Ammon's horn (tissue), 1 donor: ENCODE measurements around the gene PALLD.

Experiments used
- DNase-seq: peaks from one replicate; pipeline ENCODE4 v3.0.0-alpha.2; 2016; ENCODE audit warnings: low spot score

Gene PALLD

GRCh38 chr4:168527560-168527959 lies 30.7 kb downstream of the PALLD start:
- DNase-seq: no peak

- no peak for DNase-seq
Observed at GRCh38 chr4:168528131-168528949, 31.5 kb downstream of the PALLD start.

- no peak for DNase-seq
Observed at GRCh38 chr4:168529257-168529656, 32.4 kb downstream of the PALLD start.

DNA sequence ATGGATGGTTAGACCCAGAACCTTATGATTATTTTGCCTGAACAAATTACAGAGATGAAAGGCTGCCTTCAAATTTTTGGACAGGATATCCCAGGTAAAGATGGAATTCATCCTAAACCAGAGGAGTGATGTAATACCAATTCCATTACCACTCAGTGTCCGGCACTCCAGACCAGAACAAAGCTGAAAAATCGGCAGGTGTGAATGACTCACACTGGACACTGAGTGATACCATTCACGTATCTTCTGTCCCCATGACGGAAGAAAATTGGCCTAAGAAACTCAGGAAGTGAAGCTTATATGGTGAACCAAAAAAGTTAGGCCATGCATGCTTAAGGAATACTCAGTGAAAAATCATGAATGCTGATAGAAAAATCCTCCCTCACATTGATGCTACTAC lies 34.5 kb downstream of the PALLD start:
- DNase-seq: no peak

DNA sequence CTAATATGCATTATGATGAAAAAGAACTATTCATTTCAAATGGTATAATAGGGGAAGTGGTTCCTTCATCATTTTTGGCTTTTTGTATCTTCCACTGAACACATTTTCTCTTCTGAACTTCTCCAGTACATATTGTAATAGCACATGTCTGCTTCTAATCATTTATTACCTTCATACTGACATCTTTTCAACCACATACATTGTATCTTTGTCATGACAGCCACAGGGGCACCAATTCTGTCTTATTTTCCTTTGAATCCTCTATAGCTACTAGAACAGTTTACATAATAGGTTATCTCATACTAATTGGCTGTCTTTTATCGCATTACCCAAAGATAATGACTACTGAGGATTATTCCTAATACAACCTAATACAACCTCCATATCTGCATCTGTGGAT lies 37.7 kb downstream of the PALLD start:
- DNase-seq: no peak

- DNase-seq: no peak
Observed at GRCh38 chr4:168535689-168536088, 38.8 kb downstream of the PALLD start.

- DNase-seq: no peak
Observed at GRCh38 chr4:168536448-168536847, 39.6 kb downstream of the PALLD start.

DNA sequence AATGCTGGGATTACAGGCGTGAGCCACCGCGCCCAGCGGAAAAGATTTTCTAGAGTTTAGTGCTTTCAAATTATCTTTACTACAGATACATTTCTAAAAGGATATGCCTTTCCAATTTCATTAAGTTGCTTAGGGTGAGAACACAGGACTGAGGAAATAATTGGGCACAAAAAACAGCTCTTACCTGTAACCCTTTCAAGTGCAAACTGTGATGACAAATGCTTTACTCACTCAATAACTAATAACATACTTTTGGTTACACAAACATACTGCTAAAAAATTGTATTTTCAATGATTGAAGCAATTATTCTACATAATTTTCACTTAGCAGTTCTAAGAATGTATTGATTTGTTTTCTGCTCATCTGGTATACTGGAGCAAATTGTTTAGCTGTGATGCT lies 40.2 kb downstream of the PALLD start:
- no peak for DNase-seq

DNA sequence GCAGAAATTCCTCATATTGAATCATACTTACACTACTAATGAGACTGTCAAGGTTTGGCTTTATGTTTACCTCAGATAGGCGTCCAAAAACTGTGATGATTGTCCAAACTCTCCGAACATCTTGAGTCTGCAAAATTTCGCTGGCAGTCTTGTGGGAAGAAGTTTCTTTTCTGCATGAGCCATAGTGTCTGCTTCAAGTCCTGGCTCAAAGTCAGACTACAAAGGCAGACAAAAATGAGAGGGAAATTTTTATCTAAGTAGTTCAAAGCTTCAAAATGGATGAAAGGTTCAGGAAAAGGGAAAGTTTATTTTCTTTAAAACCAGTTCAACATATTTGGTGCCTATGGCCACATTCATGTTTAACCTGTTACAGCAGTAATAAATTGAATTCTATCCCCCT lies 40.7 kb downstream of the PALLD start:
- DNase-seq: no peak

GRCh38 chr4:168538632-168539031 lies 41.8 kb downstream of the PALLD start:
- no peak for DNase-seq

- no peak for DNase-seq
Observed at GRCh38 chr4:168540086-168540485, 43.2 kb downstream of the PALLD start.

DNA sequence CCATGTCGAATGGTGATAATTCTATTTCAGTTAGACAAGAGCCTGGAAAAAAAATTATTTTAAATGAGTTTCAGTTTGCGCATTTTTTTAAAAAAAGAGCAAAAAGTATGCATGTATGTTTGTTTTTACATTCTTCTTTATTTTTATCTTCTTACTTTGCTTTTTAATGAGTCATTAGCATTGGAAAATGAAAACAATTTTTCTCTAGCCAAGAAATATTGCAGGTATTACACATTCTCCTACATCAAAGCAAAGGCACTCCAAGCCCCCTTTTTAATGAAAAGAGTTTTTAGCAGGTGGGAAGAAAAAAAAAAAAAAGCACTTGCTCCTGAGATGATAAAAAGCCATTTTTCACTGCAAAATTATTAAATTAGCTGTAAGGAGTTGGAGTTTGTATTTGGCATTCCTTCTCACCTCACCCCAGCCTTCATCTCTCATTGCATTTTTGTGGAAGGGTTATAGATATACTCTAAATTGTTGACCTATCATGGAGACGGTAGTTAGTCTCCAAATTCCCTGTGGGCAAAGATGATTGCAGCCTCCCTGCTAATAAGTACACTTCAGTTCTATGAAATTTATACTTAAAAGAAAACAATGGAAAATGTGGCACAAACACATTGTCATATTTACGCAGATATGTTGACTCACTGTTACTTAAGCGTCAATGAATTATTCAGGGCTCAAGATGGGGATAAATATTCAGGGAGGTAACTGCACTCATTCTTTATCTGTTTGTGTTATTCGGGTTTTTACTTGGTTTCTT lies 43.8 kb downstream of the PALLD start:
- no peak for DNase-seq

GRCh38 chr4:168541266-168541953 lies 44.6 kb downstream of the PALLD start:
- DNase-seq: no peak

GRCh38 chr4:168549143-168549542 lies 52.3 kb downstream of the PALLD start:
- DNase-seq: no peak

GRCh38 chr4:168550064-168550766 lies 53.4 kb downstream of the PALLD start:
- DNase-seq: no peak

GRCh38 chr4:168551211-168551610 lies 54.4 kb downstream of the PALLD start:
- DNase-seq: no peak

DNA sequence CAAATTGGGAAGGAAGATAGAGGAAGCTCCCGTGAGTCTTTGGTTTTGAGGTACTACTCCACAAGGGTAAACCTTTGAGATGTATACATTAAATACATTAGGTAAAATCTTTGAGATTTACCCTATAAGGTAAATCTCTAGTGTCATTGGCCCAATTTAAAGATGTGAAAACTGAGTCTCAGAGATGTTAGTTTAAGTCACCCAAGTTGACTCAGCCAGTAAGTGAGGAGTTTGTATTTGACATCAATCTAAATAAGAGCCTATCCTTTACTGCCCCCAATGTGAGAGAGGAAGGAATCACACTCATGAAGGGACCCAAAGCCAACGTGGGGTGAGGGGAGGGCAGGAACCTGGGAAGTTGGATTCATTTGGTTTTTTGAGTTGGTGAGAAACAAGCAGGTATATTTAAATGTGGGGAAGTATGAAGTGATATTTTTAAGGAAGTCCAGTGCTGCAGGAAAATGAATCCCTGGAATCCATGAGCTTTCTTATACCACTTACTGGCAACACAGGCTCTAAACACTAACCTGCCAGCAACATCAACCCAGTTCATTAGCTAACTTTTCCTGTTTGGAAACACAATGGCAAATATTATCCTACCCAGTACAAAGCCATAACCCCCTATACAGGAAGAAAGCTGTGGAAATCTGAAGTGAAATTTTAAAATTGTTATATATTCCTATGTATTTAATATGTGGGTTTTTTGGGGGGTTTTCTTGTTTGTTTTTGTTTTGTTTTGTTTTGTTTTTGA lies 55.3 kb downstream of the PALLD start:
- no peak for DNase-seq

DNA sequence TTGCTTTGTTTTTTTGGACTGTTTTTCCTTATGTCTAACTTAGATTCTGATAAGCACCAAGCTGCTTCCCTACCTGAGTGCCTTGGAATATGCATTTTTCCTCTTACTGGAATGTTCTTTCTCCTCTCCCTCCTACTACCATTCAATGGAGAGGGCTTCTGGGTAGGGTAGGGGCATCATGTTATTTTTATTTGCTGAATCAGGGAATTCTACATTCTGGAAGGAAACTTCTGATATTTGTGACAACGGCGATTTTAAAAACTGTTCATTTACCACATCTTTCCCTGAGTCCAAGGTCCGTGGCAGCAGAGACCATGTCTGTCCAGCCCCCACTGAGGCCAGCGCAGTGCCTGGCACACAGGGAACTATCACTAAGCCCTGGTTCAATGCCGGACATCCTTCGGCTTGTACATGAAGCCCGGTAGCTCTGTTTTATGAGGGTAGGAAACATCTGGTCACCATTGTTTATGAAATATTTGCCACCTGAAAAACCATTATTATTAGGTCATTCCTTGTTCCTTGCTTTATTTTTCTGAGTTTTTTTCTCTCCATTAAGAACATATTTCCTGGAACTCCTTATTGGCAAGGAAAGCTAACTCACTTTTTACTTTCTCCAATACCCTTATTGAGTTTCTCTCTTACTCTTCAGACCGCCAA lies 57.0 kb downstream of the PALLD start:
- no peak for DNase-seq

GRCh38 chr4:168555437-168555836 lies 58.6 kb downstream of the PALLD start:
- no peak for DNase-seq

DNA sequence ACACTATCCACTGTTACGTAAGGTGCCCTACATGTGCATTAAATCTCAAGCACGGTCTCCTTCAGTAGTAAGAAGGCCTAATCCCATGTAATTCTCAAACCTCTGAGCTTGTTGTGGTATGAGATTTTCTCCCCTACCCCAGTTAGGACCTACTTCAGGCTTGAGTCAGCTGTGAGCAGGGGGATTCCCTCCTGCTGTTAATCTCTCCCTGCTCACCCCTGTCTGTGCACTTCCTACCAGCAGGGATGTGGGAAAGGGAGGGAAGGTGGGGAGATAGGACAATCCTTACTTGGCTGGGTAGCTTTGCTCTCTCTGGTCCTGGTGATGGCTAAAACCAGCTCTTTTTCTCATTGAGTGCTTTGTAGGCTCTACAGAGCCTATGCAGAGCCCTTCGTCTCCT lies 60.8 kb downstream of the PALLD start:
- no peak for DNase-seq

GRCh38 chr4:168558599-168558998 lies 61.7 kb downstream of the PALLD start:
- DNase-seq: no peak
